Natural killer cell (primary cell): ENCODE results near the gene ERBB2. TPM values are rescaled to one million over a fixed set of nuclear protein-coding genes. Genes with fewer than 3 reads are reported as not detected.

Source experiments
- ATAC-seq, 3 donors: fragments of 150-1000 bp in 2 of 3; fragments of 200-7000 bp in 1 of 3; cut with Tn5 transposase; 1 replicate in 1 of 3; 2 replicates in 2 of 3; pipeline ENCODE4 v1.10.0; 2021; ENCODE audit warnings: mild to moderate bottlenecking in 2 of 3, moderate library complexity in 2 of 3
- DNase-seq, 2 donors: peaks; one replicate each; pipeline versions ENCODE4 v3.0.0 to v3.0.0-alpha.2; 2013 to 2021; ENCODE audit warnings: mixed read lengths in 1 of 2
- H3K27ac ChIP-seq: one replicate; pipeline ENCODE4 v1.5.1; 2013; ENCODE audit warnings: mild to moderate bottlenecking, low read length
- H3K27me3 ChIP-seq: one replicate; pipeline ENCODE4 v1.6.1; 2013; ENCODE audit warnings: low read length; ENCODE audit not compliant: control insufficient read depth, insufficient read depth
- H3K36me3 ChIP-seq: one replicate; pipeline ENCODE4 v1.6.1; 2013; ENCODE audit warnings: low read length; ENCODE audit not compliant: control insufficient read depth, insufficient read depth
- H3K4me1 ChIP-seq: one replicate; pipeline ENCODE4 v1.6.1; 2013; ENCODE audit warnings: low read length; ENCODE audit not compliant: control insufficient read depth, insufficient read depth
- H3K4me3 ChIP-seq: one replicate; pipeline ENCODE4 v1.5.1; 2013; ENCODE audit warnings: low read length
- H3K9me3 ChIP-seq: one replicate; pipeline ENCODE4 v1.6.1; 2013; ENCODE audit warnings: low read length; ENCODE audit not compliant: control insufficient read depth, insufficient read depth
- H3K27ac Mint-ChIP-seq, 2 donors: one replicate each; pipeline ENCODE4 v1.8.0; 2022; ENCODE audit warnings: mild to moderate bottlenecking in 2 of 2, mixed read lengths in 2 of 2, moderate library complexity in 1 of 2
- H3K27me3 Mint-ChIP-seq, 2 donors: one replicate each; pipeline ENCODE4 v1.8.0; 2022; ENCODE audit warnings: low read depth in 2 of 2, mixed read lengths in 2 of 2
- H3K36me3 Mint-ChIP-seq: one replicate; pipeline ENCODE4 v1.8.0; 2022; ENCODE audit warnings: mixed read lengths
- H3K4me1 Mint-ChIP-seq, 2 donors: one replicate each; pipeline ENCODE4 v1.8.0; 2022; ENCODE audit warnings: mixed read lengths in 2 of 2
- H3K4me3 Mint-ChIP-seq: one replicate; pipeline ENCODE4 v1.8.0; 2022; ENCODE audit warnings: mild to moderate bottlenecking, moderate library complexity, mixed read lengths
- H3K9me3 Mint-ChIP-seq, 2 donors: one replicate each; pipeline ENCODE4 v1.8.0; 2022; ENCODE audit warnings: mixed read lengths in 2 of 2
- WGBS: methylation state at CpG from one replicate; pipeline ENCODE4 v1.1.7; 2013; ENCODE audit warnings: missing lambda C conversion rate; ENCODE audit not compliant: insufficient coverage; 5-methylcytosine and 5-hydroxymethylcytosine counted together
- intact Hi-C: fragments of 100-400 bp; cut with micrococcal nuclease; formaldehyde crosslinking; loops from one replicate; pipeline ENCODE4 v1.14.2; 2022
- total RNA-seq, 4 donors: library from RNA; stranded (reverse); fragments of 120-200 nt in 1 of 4; gene quantifications; one replicate each; pipeline versions ENCODE4 v1.2.3 to v1.2.4, GENCODE V29; 2013 to 2022
- TF ChIP-seq, protein P1 (sequence below): fragments of 200-600 bp; IDR thresholded peaks from one replicate; pipeline ENCODE4 v1.8.0; 2022; ENCODE audit warnings: antibody characterized with exemption

The ERBB2 gene
- total RNA-seq, 3 donors from 2014 or later (not counting 1 experiment from before 2014, with no cell fraction given) = 77.6 to 115 (median 82.1) TPM

DNA sequence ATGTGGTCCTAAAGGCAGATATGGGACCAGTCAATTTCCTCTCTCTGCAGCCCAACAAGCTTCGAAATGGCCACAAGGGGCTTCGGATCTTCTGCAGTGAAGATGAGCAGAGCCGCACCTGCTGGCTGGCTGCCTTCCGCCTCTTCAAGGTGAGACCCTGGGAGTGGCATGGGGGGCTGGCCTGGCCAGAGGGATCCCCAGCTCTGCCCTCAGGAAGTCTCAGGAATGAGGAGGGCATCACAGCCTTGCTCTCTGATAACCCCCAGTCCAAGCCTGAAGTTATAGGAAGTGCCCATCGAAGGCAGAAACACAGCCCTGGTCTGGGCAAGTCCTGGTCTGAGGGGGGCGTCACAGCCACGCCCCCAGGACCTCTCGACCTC lies 45.0 kb downstream of the ERBB2 start:
- TF ChIP-seq, protein P1, sequence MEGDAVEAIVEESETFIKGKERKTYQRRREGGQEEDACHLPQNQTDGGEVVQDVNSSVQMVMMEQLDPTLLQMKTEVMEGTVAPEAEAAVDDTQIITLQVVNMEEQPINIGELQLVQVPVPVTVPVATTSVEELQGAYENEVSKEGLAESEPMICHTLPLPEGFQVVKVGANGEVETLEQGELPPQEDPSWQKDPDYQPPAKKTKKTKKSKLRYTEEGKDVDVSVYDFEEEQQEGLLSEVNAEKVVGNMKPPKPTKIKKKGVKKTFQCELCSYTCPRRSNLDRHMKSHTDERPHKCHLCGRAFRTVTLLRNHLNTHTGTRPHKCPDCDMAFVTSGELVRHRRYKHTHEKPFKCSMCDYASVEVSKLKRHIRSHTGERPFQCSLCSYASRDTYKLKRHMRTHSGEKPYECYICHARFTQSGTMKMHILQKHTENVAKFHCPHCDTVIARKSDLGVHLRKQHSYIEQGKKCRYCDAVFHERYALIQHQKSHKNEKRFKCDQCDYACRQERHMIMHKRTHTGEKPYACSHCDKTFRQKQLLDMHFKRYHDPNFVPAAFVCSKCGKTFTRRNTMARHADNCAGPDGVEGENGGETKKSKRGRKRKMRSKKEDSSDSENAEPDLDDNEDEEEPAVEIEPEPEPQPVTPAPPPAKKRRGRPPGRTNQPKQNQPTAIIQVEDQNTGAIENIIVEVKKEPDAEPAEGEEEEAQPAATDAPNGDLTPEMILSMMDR = no peak
- 81% methylated on average over 8 of the region's 8 CpGs for WGBS
- Histone ChIP-seq H3K36me3 (no peaks in the 10 kb centered on the region), H3K27ac (no peak overlapping the region), H3K4me3 (no peak overlapping the region), H3K4me1 (no peaks in the 10 kb centered on the region), H3K27me3 (peaks cover 1% of the 10 kb centered on the region), H3K9me3 (no peaks in the 10 kb centered on the region)
- no peak for ATAC-seq
- no peak overlapping the region for H3K27ac Mint-ChIP-seq
- intact Hi-C loops = no loop called here
- no peak overlapping the region for H3K4me3 Mint-ChIP-seq
- H3K4me1 Mint-ChIP-seq = peaks cover 0 to 8% of the 10 kb centered on the region in 2 donors
- no peaks in the 10 kb centered on the region for H3K9me3 Mint-ChIP-seq
- no peak for DNase-seq
- peaks cover 0 to 9% of the 10 kb centered on the region in 2 donors for H3K27me3 Mint-ChIP-seq
- no peaks in the 10 kb centered on the region for H3K36me3 Mint-ChIP-seq

DNA sequence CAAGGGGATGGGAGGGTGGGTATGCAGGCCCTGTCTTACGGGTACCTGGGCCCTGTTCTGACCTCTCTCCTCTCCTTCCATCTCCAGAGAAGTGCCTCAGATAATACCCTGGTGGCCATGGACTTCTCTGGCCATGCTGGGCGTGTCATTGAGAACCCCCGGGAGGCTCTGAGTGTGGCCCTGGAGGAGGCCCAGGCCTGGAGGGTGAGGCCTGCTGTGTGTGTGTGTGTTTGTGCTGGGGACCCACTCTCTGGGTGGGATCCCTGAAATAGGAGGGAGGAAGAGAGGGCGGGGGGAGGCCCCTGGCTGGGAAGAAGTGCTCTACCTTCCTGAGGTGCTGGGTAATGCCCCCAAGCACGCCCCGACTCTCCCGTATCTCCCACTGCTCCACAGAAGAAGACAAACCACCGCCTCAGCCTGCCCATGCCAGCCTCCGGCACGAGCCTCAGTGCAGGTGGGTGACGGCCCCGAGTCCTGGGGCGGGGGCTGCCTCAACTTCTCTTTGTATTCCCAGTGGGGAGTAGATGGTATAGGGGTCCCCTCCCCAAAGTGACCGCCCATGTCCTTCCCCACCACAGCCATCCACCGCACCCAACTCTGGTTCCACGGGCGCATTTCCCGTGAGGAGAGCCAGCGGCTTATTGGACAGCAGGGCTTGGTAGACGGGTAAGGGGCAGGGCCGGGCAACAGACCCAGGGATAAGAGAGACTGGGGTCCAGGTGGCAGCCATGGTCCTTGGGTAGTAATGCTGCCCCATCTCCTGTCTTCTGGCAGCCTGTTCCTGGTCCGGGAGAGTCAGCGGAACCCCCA lies 45.7 kb downstream of the ERBB2 start:
- H3K27ac Mint-ChIP-seq = no peak overlapping the region
- no peak overlapping the region for H3K4me3 ChIP-seq
- WGBS = 95% methylated on average over 22 of the region's 23 CpGs
- peaks cover 0 to 2% of the 10 kb centered on the region in 2 donors for H3K27me3 Mint-ChIP-seq
- DNase-seq (no peak), ATAC-seq (no peak)
- no peaks in the 10 kb centered on the region for H3K4me1 ChIP-seq
- H3K27me3 ChIP-seq = no peaks in the 10 kb centered on the region
- no peaks in the 10 kb centered on the region for H3K9me3 Mint-ChIP-seq
- H3K4me1 Mint-ChIP-seq = peaks cover 0 to 8% of the 10 kb centered on the region in 2 donors
- intact Hi-C loops = no loop called here
- no peaks in the 10 kb centered on the region for H3K36me3 ChIP-seq
- H3K9me3 ChIP-seq = no peaks in the 10 kb centered on the region
- no peak overlapping the region for H3K4me3 Mint-ChIP-seq
- H3K36me3 Mint-ChIP-seq = no peaks in the 10 kb centered on the region
- no peak overlapping the region for H3K27ac ChIP-seq
- TF ChIP-seq, protein P1 = no peak

DNA sequence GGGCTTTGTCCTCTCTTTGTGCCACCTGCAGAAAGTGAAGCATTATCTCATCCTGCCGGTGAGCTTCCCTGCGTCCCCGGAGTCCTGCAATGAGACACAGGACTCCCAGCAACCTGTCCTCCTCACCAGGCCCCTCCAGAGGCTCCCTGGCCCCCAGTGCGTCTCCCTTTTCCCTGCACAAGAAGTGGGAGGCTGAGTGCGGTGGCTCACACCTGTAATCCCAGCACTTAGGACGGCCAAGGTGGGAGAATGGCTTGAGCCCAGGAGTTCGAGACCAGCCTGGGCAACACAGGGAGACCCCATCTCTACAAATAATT lies 46.2 kb downstream of the ERBB2 start:
- Mint-ChIP-seq H3K4me3 (no peak overlapping the region), H3K9me3 (no peaks in the 10 kb centered on the region), H3K27ac (no peak overlapping the region)

More for the DNA sequence above, 46.2 kb downstream of the ERBB2 start:
- Mint-ChIP-seq H3K27me3 (no peaks in the 10 kb centered on the region), H3K4me1 (peaks cover 0 to 5% of the 10 kb centered on the region in 2 donors), H3K36me3 (no peaks in the 10 kb centered on the region)
- intact Hi-C loops = no loop called here
- DNase-seq (no peak), ATAC-seq (no peak)
- no peaks in the 10 kb centered on the region for H3K4me1 ChIP-seq
- WGBS = 96% methylated on average over 7 of the region's 7 CpGs
- TF ChIP-seq, protein P1 = no peak
- H3K27ac ChIP-seq = no peak overlapping the region
- no peaks in the 10 kb centered on the region for H3K27me3 ChIP-seq
- H3K36me3 ChIP-seq = no peaks in the 10 kb centered on the region
- H3K4me3 ChIP-seq = no peak overlapping the region
- H3K9me3 ChIP-seq = no peaks in the 10 kb centered on the region
